ENCODE measurements around the gene UBL7.
"Not testable (repeated sequence)": the region's sequence is repeated elsewhere in the genome, so short reads cannot be mapped to it uniquely, and the experiment has no call there.

The UBL7 gene

GRCh38 chr15:74489518-74490338 is 28.8 kb upstream of the UBL7 start:
- no peak overlapping the region for H3K9ac ChIP-seq (ENCODE audit: low read length)

GRCh38 chr15:74488776-74489175 is 27.8 kb upstream of the UBL7 start:
- no peak overlapping the region for H3K27ac ChIP-seq (ENCODE audit: low read depth, low read length)
- H3K9ac ChIP-seq (ENCODE audit: low read length) = no peak overlapping the region
- no peak overlapping the region for H3K4me3 ChIP-seq (ENCODE audit: low read depth in 1 of 2, low read length in 2 of 2)
- H3K4me1 ChIP-seq (ENCODE audit: insufficient read depth, low read length) = no peaks in the 10 kb centered on the region
- H3K9me3 ChIP-seq (ENCODE audit: low read length) = no peaks in the 10 kb centered on the region
- H3K27me3 ChIP-seq (ENCODE audit: control insufficient read depth in 1 of 2, insufficient read depth in 2 of 2, low read length in 2 of 2) = no peaks in the 10 kb centered on the region
- no peaks in the 10 kb centered on the region for H3K36me3 ChIP-seq (ENCODE audit: insufficient read depth, low read length)

More at GRCh38 chr15:74489518-74490338, 28.8 kb upstream of the UBL7 start:
- H3K4me3 ChIP-seq (ENCODE audit: low read depth in 1 of 2, low read length in 2 of 2) = no peak overlapping the region
- no peaks in the 10 kb centered on the region for H3K36me3 ChIP-seq (ENCODE audit: insufficient read depth, low read length)
- H3K4me1 ChIP-seq (ENCODE audit: insufficient read depth, low read length) = no peaks in the 10 kb centered on the region
- no peaks in the 10 kb centered on the region for H3K27me3 ChIP-seq (ENCODE audit: control insufficient read depth in 1 of 2, insufficient read depth in 2 of 2, low read length in 2 of 2)
- no peak overlapping the region for H3K27ac ChIP-seq (ENCODE audit: low read depth, low read length)
- no peaks in the 10 kb centered on the region for H3K9me3 ChIP-seq (ENCODE audit: low read length)

- H3K4me1 ChIP-seq (ENCODE audit: insufficient read depth, low read length) = no peaks in the 10 kb centered on the region
- no peaks in the 10 kb centered on the region for H3K36me3 ChIP-seq (ENCODE audit: insufficient read depth, low read length)
- H3K4me3 ChIP-seq (ENCODE audit: low read depth in 1 of 2, low read length in 2 of 2) = no peak overlapping the region
- H3K9ac ChIP-seq (ENCODE audit: low read length) = no peak overlapping the region
- no peak overlapping the region for H3K27ac ChIP-seq (ENCODE audit: low read depth, low read length)
- no peaks in the 10 kb centered on the region for H3K27me3 ChIP-seq (ENCODE audit: control insufficient read depth in 1 of 2, insufficient read depth in 2 of 2, low read length in 2 of 2)
- H3K9me3 ChIP-seq (ENCODE audit: low read length) = no peaks in the 10 kb centered on the region
Measured at GRCh38 chr15:74482661-74483060, 21.7 kb upstream of the UBL7 start.

GRCh38 chr15:74480364-74480763 is 19.4 kb upstream of the UBL7 start:
- not testable (repeated sequence) for H3K4me1 ChIP-seq (ENCODE audit: insufficient read depth, low read length)

GRCh38 chr15:74471621-74472020 is 10.7 kb upstream of the UBL7 start:
- H3K9ac ChIP-seq (ENCODE audit: low read length); H3K27me3 ChIP-seq (ENCODE audit: control insufficient read depth in 1 of 2, insufficient read depth in 2 of 2, low read length in 2 of 2); H3K9me3 ChIP-seq (ENCODE audit: low read length); H3K4me1 ChIP-seq (ENCODE audit: insufficient read depth, low read length); H3K4me3 ChIP-seq (ENCODE audit: low read depth in 1 of 2, low read length in 2 of 2); H3K36me3 ChIP-seq (ENCODE audit: insufficient read depth, low read length); H3K27ac ChIP-seq (ENCODE audit: low read depth, low read length): not testable (repeated sequence)

More at GRCh38 chr15:74480364-74480763, 19.4 kb upstream of the UBL7 start:
- H3K4me3 ChIP-seq (ENCODE audit: low read depth in 1 of 2, low read length in 2 of 2); H3K9ac ChIP-seq (ENCODE audit: low read length); H3K27me3 ChIP-seq (ENCODE audit: control insufficient read depth in 1 of 2, insufficient read depth in 2 of 2, low read length in 2 of 2); H3K9me3 ChIP-seq (ENCODE audit: low read length); H3K36me3 ChIP-seq (ENCODE audit: insufficient read depth, low read length); H3K27ac ChIP-seq (ENCODE audit: low read depth, low read length): not testable (repeated sequence)

DNA sequence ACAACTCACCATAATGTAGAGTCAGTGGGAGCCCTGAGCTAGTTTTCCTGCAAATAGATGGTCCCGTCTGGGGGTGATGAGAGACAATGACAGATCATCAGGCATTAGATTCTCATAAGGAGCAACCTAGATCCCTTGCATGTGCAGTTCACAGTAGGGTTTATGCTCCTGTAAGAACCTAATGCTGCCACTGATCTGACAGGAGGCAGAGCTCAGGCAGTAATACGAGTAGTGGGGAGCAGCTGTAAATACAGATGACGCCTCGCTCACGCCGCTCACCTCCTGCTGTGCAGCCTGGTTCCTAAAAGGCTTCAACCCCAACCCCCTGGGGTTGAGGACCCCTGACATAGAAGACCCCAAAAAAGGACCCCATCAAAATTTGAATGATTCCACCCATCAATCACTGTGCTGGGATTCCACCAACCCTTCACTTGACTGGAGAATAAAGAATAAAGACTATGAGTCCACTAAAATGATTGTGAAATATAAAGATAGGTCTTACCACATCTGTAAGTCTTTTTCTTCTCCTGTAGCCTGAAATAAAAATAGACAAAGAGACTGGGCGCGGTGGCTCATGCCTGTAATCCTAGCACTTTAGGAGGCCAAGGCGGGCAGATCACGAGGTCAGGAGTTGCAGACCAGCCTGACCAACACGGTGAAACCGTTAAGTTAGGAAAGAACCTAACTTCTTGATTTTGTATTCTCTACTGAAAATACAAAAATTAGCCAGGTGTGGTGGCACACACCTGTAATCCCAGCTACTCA is 9.9 kb upstream of the UBL7 start:
- H3K36me3 ChIP-seq (ENCODE audit: insufficient read depth, low read length) = no peaks in the 10 kb centered on the region
- H3K4me3 ChIP-seq (ENCODE audit: low read depth in 1 of 2, low read length in 2 of 2) = no peak overlapping the region
- H3K4me1 ChIP-seq (ENCODE audit: insufficient read depth, low read length) = no peaks in the 10 kb centered on the region
- no peak overlapping the region for H3K27ac ChIP-seq (ENCODE audit: low read depth, low read length)
- H3K9me3 ChIP-seq (ENCODE audit: low read length) = no peaks in the 10 kb centered on the region
- no peak overlapping the region for H3K9ac ChIP-seq (ENCODE audit: low read length)
- H3K27me3 ChIP-seq (ENCODE audit: control insufficient read depth in 1 of 2, insufficient read depth in 2 of 2, low read length in 2 of 2) = no peaks in the 10 kb centered on the region

DNA sequence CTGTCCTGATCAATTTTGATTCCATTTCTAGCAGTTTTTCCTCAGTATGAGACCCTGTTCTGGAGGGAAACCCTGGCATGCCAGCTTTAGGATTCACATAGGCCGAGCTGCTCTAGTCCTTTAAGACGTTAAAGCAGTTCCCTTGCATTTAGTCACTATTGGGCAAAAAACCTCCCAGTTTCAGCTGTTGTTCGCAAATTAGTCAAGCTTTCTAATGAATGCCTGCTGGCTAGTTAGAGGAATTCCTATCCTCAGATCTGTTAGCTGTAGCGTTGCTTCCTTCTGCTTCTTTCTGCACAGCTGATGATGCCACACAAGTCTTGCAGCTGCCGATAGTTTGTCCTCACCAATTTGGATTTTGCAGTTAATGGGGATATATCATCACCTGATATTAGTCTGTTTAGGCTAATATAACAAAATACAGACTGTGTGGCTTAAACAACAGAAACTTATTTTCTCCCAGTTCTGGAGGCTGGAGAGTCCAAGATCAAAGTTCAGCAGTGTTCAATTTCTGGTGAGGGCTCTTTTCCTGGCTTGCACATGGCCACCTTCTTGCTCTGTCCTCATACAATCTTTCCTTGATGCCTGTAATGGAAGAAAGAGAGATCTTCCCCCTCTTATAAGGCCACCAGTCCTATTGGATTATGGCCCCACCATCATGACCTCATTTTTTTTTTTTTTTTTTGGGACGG is 7.5 kb upstream of the UBL7 start:
- no peak overlapping the region for H3K9ac ChIP-seq (ENCODE audit: low read length)
- no peaks in the 10 kb centered on the region for H3K36me3 ChIP-seq (ENCODE audit: insufficient read depth, low read length)
- H3K27ac ChIP-seq (ENCODE audit: low read depth, low read length) = no peak overlapping the region
- H3K27me3 ChIP-seq (ENCODE audit: control insufficient read depth in 1 of 2, insufficient read depth in 2 of 2, low read length in 2 of 2) = no peaks in the 10 kb centered on the region
- no peaks in the 10 kb centered on the region for H3K4me1 ChIP-seq (ENCODE audit: insufficient read depth, low read length)
- no peak overlapping the region for H3K4me3 ChIP-seq (ENCODE audit: low read depth in 1 of 2, low read length in 2 of 2)
- no peaks in the 10 kb centered on the region for H3K9me3 ChIP-seq (ENCODE audit: low read length)

- H3K9ac ChIP-seq (ENCODE audit: low read length) = no peak overlapping the region
- peaks cover 6% of the 10 kb centered on the region for H3K4me1 ChIP-seq (ENCODE audit: insufficient read depth, low read length)
- no peaks in the 10 kb centered on the region for H3K27me3 ChIP-seq (ENCODE audit: control insufficient read depth in 1 of 2, insufficient read depth in 2 of 2, low read length in 2 of 2)
- no peak overlapping the region for H3K27ac ChIP-seq (ENCODE audit: low read depth, low read length)
- no peak overlapping the region for H3K4me3 ChIP-seq (ENCODE audit: low read depth in 1 of 2, low read length in 2 of 2)
- H3K36me3 ChIP-seq (ENCODE audit: insufficient read depth, low read length) = no peaks in the 10 kb centered on the region
- no peaks in the 10 kb centered on the region for H3K9me3 ChIP-seq (ENCODE audit: low read length)
Measured at GRCh38 chr15:74466570-74466969, 5.6 kb upstream of the UBL7 start.

GRCh38 chr15:74464897-74465296 is 3.9 kb upstream of the UBL7 start:
- no peaks in the 10 kb centered on the region for H3K36me3 ChIP-seq (ENCODE audit: insufficient read depth, low read length)
- H3K4me1 ChIP-seq (ENCODE audit: insufficient read depth, low read length) = peaks cover 15% of the 10 kb centered on the region
- H3K27me3 ChIP-seq (ENCODE audit: control insufficient read depth in 1 of 2, insufficient read depth in 2 of 2, low read length in 2 of 2) = no peaks in the 10 kb centered on the region
- no peak overlapping the region for H3K9ac ChIP-seq (ENCODE audit: low read length)
- no peak overlapping the region for H3K27ac ChIP-seq (ENCODE audit: low read depth, low read length)
- no peak overlapping the region for H3K4me3 ChIP-seq (ENCODE audit: low read depth in 1 of 2, low read length in 2 of 2)
- H3K9me3 ChIP-seq (ENCODE audit: low read length) = no peaks in the 10 kb centered on the region

GRCh38 chr15:74464216-74464615 is 3.3 kb upstream of the UBL7 start:
- H3K9me3 ChIP-seq (ENCODE audit: low read length) = no peaks in the 10 kb centered on the region
- H3K4me1 ChIP-seq (ENCODE audit: insufficient read depth, low read length) = peaks cover 16% of the 10 kb centered on the region
- no peaks in the 10 kb centered on the region for H3K27me3 ChIP-seq (ENCODE audit: control insufficient read depth in 1 of 2, insufficient read depth in 2 of 2, low read length in 2 of 2)
- no peak overlapping the region for H3K9ac ChIP-seq (ENCODE audit: low read length)
- H3K27ac ChIP-seq (ENCODE audit: low read depth, low read length) = no peak overlapping the region
- no peaks in the 10 kb centered on the region for H3K36me3 ChIP-seq (ENCODE audit: insufficient read depth, low read length)
- no peak overlapping the region for H3K4me3 ChIP-seq (ENCODE audit: low read depth in 1 of 2, low read length in 2 of 2)

DNA sequence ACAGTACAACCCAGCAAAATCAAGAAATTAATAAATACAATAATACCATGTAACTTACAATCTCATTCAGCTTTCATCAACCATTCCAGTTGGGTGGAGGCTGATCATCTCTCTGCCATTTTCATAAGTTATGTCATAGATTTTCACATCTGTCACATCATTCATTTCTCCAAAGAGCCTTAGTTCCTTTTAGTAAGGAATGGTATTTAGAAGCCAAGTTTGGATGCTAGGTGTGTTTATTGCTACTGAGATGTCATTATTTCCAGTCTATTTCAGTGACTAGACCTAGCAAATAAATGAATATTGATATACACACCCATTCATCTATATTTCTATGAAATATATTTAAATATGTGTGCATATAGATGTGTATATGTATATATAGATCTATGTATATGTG is 2.7 kb upstream of the UBL7 start:
- H3K27me3 ChIP-seq (ENCODE audit: control insufficient read depth in 1 of 2, insufficient read depth in 2 of 2, low read length in 2 of 2) = no peaks in the 10 kb centered on the region
- peaks cover 16% of the 10 kb centered on the region for H3K4me1 ChIP-seq (ENCODE audit: insufficient read depth, low read length)
- no peaks in the 10 kb centered on the region for H3K36me3 ChIP-seq (ENCODE audit: insufficient read depth, low read length)
- no peaks in the 10 kb centered on the region for H3K9me3 ChIP-seq (ENCODE audit: low read length)
- no peak overlapping the region for H3K27ac ChIP-seq (ENCODE audit: low read depth, low read length)
- no peak overlapping the region for H3K9ac ChIP-seq (ENCODE audit: low read length)
- no peak overlapping the region for H3K4me3 ChIP-seq (ENCODE audit: low read depth in 1 of 2, low read length in 2 of 2)
